Measurements from ENCODE around the gene C7orf57.

- TF ChIP-seq CTCF (IDR thresholded peaks at IDR 0.05) (no peak), EZH2 (IDR thresholded peaks at IDR 0.05; ENCODE audit: borderline replicate concordance, insufficient read depth, low read depth, low read length, poor library complexity, severe bottlenecking) (no peak)
Observed at GRCh38 chr7:48078470-48078869, 43.1 kb downstream of the C7orf57 start.
